SU-DHL-6 (cell line): Measurements from ENCODE around the gene ERICH4.

Source experiments
- CTCF ChIP-seq: fragments of 200-600 bp; sonication (generic); IDR thresholded peaks from one replicate; pipeline ENCODE4 v1.5.1; 2017; ENCODE audit warnings: antibody characterized with exemption, mild to moderate bottlenecking, low read length, moderate library complexity; ENCODE audit not compliant: insufficient read depth, poor library complexity, severe bottlenecking
- EZH2phosphoT487 ChIP-seq: fragments of 200-600 bp; sonication (generic), shearing (Covaris generic); conservative IDR thresholded peaks from 2 replicates; pipeline ENCODE4 v1.6.1; 2018; ENCODE audit warnings: mild to moderate bottlenecking, antibody characterized with exemption, low read length, moderate library complexity, mixed read lengths

- TF ChIP-seq CTCF (no peak), EZH2phosphoT487 (no peak)
Measured at GRCh38 chr19:41397086-41398049, 45.6 kb upstream of the ERICH4 start, which contains the start of the genes BCKDHA and EXOSC5.
